ENCODE results near the gene ABCC5.
"Not testable (repeated sequence)": the region's sequence is repeated elsewhere in the genome, so short reads cannot be mapped to it uniquely, and the experiment has no call there.

GRCh38 chr3:184038307-184038706, 20.6 kb upstream of the ABCC5 start:
- TF ChIP-seq EZH2 (IDR thresholded peaks at IDR 0.05; ENCODE audit: borderline replicate concordance); EZH2phosphoT487 (IDR thresholded peaks at IDR 0.05; ENCODE audit: low read depth, severe bottlenecking, unreplicated experiment): not testable (repeated sequence)

Data from hepatocyte (in vitro differentiated cells).